Transverse colon (tissue), 3 donors: Measurements from ENCODE around the gene RAB11FIP3.

Source experiments
- CTCF ChIP-seq, 5 experiments: fragments of 200-600 bp in 3 of 5; fragments of 450-650 bp in 2 of 5; sonication (generic) in 3 of 5; IDR thresholded peaks; 1 replicate in 2 of 5; 2 replicates in 3 of 5; pipeline ENCODE4 v1.5.1; 2016 to 2017; ENCODE audit warnings: antibody characterized with exemption in 5 of 5, inconsistent platforms in 3 of 5, mild to moderate bottlenecking in 2 of 5, moderate library complexity in 1 of 5
- EP300 ChIP-seq: sonication (generic); formaldehyde crosslinking; IDR thresholded peaks from one replicate; pipeline ENCODE4 v1.6.1; 2017; ENCODE audit warnings: antibody characterized with exemption, low read depth

DNA sequence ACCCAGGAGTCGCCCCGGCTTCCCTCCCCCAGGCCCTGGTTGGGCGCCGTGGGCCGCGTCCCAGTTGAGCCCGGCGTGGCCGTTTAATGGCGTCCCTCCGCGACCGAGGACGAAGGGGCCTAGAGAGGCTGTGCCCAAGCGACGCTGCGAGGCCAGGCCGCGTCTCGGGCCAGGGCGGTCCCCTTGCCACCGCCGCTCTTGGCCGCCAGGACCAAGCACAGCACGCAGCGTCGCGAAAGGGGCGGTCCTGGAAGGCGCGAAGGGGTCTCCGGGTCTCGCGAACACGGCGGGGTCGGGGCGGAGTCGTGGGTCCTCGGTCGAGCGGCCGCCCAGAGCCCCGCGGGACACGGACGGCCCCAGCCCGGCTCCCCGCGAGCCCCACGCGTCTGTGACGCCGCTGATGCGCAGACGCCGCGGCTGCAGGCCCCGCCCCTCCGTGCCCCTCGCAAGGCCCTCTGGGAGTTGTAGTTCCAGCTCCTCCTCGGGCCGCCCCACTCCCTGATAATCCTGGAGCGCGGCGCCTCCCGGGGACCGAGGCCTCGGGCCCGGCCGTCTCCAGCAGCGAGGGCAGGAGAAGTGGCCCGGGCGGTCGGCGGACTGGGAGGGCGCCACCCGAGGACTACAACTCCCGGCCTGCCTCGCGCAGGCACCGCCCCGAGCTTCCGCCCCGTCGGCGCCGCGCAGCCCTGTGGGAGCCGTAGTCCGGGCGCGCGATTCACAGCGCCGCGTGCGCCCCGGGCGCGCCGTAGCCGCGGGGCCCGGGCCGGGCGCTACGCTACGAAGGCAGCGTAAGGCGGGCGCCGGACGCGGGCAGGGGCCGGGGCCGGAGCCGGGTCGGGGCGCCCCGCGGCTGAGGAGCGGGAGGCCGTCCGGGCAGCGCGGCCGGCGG lies 101.8 kb downstream of the RAB11FIP3 start, which contains the start of gene CAPN15:
- TF ChIP-seq CTCF (IDR thresholded peaks at IDR 0.05) = peak; percentile 33 to 88 (median 45)
- TF ChIP-seq EP300 = no peak
